HepG2 (cell line): Measurements from ENCODE around the gene WNT1.

Source experiments
- ATF6 ChIP-seq: sonication (generic); formaldehyde crosslinking; conservative IDR thresholded peaks from 2 replicates; pipeline ENCODE4 v1.4.0; 2020; ENCODE audit warnings: missing genetic modification reagents
- BCL3 ChIP-seq: sonication (generic); formaldehyde crosslinking; IDR thresholded peaks from 2 replicates; pipeline ENCODE4 v1.5.1; 2020; ENCODE audit warnings: mild to moderate bottlenecking, missing genetic modification reagents, moderate library complexity
- DNMT1 ChIP-seq: sonication (generic); formaldehyde crosslinking; IDR thresholded peaks from 2 replicates; pipeline ENCODE4 v1.5.1; 2020; ENCODE audit warnings: mild to moderate bottlenecking, missing genetic modification reagents
- ERF ChIP-seq: IDR thresholded peaks from 2 replicates; pipeline ENCODE4 v1.6.1; 2018; ENCODE audit warnings: missing biosample characterization, missing genetic modification reagents
- EZH2 ChIP-seq: conservative IDR thresholded peaks from 2 replicates; pipeline ENCODE4 v1.6.1; 2012; ENCODE audit warnings: mild to moderate bottlenecking, low read depth, low read length, moderate library complexity
- HDAC2 ChIP-seq: sonication (generic); formaldehyde crosslinking; IDR thresholded peaks from 2 replicates; pipeline ENCODE4 v1.4.0; 2020; ENCODE audit warnings: missing genetic modification reagents
- MXI1 ChIP-seq: IDR thresholded peaks from 3 replicates; pipeline ENCODE4 v1.6.1; 2012; ENCODE audit warnings: low read depth, low read length, inconsistent platforms, borderline replicate concordance
- NR3C1 ChIP-seq: sonication (generic); formaldehyde crosslinking; IDR thresholded peaks from 2 replicates; pipeline ENCODE4 v1.4.0; 2020; ENCODE audit warnings: missing genetic modification reagents
- YY1 ChIP-seq: IDR thresholded peaks from 2 replicates; pipeline ENCODE4 v1.6.1; 2011; ENCODE audit warnings: low read length, low read depth, moderate library complexity, mild to moderate bottlenecking; ENCODE audit not compliant: insufficient read depth, insufficient replicate concordance
- ZNF260 ChIP-seq: sonication (generic); formaldehyde crosslinking; IDR thresholded peaks from 2 replicates; pipeline ENCODE4 v1.4.0; 2020; ENCODE audit warnings: missing genetic modification reagents, low read depth, mild to moderate bottlenecking, borderline replicate concordance

GRCh38 chr12:49015196-49015595 lies 37.1 kb downstream of the WNT1 start:
- no peak for TF ChIP-seq MXI1
- no peak for TF ChIP-seq ATF6 (CRISPR knock-in tag)
- no peak for TF ChIP-seq ZNF260
- no peak for TF ChIP-seq ERF (CRISPR knock-in tag)
- TF ChIP-seq DNMT1 (CRISPR knock-in tag): no peak
- TF ChIP-seq NR3C1 (CRISPR knock-in tag): no peak
- no peak for TF ChIP-seq HDAC2
- TF ChIP-seq BCL3: no peak
- TF ChIP-seq EZH2: no peak
- TF ChIP-seq YY1: no peak
